NCI-H1092 (cell line): ENCODE data around the gene ANKRD52.

Source experiments
- DNase-seq: peaks from one replicate; lab custom pipeline; 2025; lab: John Stamatoyannopoulos, UW

ANKRD52 gene

GRCh38 chr12:56241424-56242303, 16.5 kb downstream of the ANKRD52 start:
- no peak for DNase-seq

GRCh38 chr12:56237552-56237951, 20.6 kb downstream of the ANKRD52 start:
- no peak for DNase-seq

DNA sequence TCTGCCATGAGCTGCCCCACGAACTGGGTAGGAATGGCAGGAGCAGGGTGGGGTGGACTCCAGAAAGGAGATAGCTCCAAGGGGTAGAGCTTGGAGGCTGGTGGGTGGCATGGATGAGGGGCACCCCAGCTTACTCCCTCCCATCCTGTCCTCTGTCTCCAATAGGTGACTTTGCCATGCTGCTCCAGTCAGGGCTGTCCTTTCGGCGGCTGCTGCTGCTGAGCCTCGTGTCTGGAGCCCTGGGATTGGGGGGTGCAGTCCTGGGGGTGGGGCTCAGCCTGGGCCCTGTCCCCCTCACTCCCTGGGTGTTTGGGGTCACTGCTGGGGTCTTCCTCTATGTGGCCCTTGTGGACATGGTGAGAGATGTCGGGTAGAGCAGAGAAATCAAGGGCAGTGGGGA, 21.2 kb downstream of the ANKRD52 start:
- no peak for DNase-seq

GRCh38 chr12:56236091-56236490, 22.1 kb downstream of the ANKRD52 start:
- DNase-seq, result no peak

DNA sequence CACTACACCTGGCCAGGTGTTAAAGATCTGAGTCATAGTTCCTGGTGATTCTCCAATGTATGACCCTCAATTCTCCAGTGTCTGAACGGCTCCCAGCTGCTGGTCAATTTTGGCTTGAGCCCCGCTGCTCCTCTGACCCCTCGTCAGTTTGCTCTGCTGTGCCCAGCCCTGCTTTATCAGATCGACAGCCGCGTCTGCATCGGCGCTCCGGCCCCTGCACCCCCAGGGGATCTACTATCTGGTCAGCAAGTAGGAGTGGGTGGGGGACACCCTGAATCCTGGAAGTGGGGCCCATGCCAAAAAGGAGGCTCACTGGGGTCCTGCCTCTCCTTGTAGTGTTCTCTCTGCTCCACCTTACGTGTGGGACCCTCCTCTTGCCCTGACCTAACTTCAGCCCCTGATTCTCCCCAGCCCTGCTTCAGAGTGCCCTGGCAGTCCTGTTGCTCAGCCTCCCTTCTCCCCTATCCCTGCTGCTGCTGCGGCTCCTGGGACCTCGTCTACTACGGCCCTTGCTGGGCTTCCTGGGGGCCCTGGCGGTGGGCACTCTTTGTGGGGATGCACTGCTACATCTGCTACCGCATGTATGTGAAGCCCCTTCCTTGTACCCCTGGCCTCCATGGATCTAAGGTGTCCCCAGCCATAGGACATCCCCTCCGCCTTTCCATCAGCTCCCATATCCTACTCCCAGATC, 23.3 kb downstream of the ANKRD52 start:
- no peak for DNase-seq

GRCh38 chr12:56231184-56231582, 27.0 kb downstream of the ANKRD52 start:
- DNase-seq, result no peak

DNA sequence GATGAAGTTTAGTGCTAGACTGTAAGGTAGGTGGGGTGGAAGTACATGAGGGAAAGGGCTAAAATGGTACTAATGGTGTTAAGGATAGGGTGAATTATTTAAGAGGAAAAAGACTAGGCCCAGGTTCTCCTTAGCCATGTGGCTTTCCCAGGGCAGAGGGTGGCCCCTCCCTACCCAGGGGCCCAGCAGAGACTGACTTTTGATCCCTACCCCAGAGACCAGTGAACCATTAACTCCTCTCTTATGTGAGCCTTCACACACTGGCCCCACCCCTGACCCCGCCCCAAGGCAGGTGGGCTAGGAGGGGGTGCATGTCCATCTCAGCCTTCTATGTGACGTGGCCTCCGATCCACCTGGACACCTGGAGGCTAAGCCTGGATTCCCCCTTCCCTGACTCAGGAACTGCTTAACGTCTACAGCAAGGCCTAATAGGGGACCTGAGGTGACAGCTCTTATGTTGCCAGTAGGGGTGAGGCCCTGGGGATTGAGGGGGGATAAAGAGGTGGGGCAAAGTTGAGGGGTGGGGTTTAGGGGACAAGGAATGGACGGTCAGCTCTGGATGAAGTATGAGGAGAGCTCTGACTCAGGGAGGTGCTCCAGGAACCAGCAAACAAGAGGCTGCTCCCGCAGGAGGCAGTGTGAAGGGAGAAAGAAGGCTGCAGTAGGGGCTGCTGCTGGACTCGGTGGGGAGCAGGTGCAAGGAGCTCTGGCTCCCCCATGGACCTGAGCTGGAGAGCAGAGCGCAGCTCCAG, 27.6 kb downstream of the ANKRD52 start:
- no peak for DNase-seq

DNA sequence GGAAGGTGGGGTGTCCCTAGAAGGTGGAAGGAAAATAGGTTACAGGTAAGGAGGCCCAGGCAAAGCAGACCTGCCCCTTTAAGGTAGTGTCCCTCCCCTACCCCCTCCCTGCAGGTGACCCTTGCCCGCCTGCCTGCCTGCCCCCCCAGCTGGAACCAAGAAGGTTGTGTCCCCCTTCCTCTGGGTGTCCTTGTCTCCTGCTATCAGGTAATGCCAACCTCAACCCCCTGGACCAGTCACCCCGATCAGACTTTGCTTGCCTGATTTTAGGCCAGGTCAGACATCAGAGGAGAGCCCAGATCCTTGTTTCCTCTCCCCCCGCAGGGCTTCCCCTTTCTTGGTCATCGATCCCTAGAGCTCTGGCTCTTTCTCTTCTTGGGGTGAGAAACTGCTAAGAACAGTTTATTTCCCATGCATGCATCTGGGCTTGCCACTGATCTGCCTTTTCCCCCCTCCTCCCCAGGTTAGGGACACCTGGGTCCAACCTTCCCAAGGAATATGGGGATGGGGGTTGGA, 28.2 kb downstream of the ANKRD52 start, which contains the start of gene SLC39A5:
Gene SLC39A5, plus strand, starts transcription at position 136 of the 516 bp plus-strand sequence. CDS start 1,224 bp downstream, outside the sequence.
- DNase-seq, result no peak

DNA sequence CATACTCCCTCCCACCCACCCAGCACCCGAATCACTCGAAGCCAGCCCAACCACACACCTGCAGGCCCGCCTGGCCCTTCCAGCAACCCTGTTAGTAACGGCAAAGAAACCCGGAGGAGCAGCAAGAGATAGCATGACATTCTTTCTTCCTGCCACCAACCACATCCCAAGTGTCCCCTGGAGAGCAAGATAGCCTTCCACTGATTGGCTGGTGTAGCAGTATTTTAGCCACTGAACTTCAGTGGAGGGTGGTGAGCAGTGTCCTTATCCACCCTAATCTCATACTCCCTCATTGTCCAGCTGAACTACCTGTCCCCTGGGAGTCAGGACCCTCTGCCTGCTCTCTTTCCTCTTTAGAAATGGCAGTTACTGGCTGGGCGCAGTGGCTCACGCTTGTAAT, 29.1 kb downstream of the ANKRD52 start:
- DNase-seq, result no peak

DNA sequence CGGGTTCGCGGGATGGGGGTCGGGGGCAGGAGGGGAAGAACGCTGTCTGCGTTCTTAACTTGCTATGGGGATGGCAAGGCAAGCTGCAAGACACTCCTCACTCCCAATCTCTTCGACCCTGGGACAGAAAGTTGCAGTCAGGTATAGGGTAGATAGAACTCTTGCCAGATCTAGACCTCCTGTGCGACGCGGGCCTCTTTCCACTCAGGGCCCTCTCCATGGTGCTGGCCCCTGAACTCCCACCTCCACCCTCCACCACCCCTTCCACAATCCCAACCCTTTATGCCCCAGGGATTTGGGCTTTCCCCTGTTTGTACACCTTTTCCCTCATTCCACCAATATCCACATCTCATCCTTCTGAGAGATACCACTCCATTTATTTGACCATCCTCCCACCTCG, 33.2 kb downstream of the ANKRD52 start:
- no peak for DNase-seq

DNA sequence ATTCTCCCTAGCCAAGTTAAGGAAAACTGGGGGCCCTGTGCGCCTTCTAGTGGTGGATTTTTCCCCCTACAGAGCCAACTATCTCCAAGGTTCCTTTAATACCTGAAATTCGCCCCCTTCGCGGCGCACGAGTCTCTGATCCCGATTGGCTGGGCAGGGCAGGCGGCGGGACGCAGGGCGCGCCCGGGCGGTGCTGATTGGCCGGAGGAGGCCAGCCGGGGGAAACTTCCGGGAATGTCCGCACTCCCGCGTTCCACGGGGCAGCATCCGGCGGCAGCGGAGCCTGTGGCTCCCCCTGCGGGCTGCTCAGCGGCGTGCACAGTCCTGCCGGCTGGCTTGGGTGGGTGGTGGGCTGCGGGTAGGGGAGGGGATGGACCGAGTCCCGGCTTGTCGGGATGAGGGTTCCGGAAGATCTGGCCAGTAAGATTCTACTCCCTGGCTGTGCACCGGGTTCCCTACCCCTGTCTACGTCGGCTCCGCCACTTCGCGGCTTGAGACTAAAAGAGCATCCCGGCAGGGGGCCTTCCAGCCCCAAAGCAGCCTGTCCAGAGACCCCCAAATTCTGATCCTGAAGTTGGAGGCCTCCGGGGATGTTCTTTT, 34.0 kb downstream of the ANKRD52 start, which contains the start of gene NABP2:
Gene NABP2, plus strand, starts transcription at position 241 of the 600 bp plus-strand sequence. CDS start 515 bp downstream, outside the sequence.
- peak; percentile 91 for DNase-seq

- DNase-seq, result no peak
Observed at GRCh38 chr12:56223571-56224101, 34.5 kb downstream of the ANKRD52 start.

DNA sequence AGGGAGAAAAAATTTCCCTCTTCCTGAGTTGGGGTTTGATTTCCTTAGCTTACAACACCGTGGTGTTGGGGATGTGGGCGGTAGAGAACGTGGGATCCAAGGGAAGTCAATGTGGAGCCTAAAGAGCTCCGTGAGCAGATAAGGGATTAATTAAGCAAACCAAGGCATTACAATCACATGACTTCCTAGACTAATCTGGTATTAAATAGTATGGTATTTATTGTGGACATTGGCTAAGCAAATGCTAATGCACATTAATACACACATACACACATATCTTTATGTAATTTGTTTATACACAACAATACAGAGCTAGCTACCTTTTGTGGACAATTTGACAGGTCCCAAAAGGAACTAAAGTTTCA, 35.7 kb downstream of the ANKRD52 start:
- DNase-seq, result no peak

- peak; percentile 86 for DNase-seq
Observed at GRCh38 chr12:56221757-56222530, 36.2 kb downstream of the ANKRD52 start, which contains the start of gene RNF41. Gene RNF41 (minus strand): TSS chr12:56221922. CDS start chr12:56214047, 7,875 bp downstream.

GRCh38 chr12:56221232-56221756, 36.9 kb downstream of the ANKRD52 start:
- DNase-seq, result no peak

DNA sequence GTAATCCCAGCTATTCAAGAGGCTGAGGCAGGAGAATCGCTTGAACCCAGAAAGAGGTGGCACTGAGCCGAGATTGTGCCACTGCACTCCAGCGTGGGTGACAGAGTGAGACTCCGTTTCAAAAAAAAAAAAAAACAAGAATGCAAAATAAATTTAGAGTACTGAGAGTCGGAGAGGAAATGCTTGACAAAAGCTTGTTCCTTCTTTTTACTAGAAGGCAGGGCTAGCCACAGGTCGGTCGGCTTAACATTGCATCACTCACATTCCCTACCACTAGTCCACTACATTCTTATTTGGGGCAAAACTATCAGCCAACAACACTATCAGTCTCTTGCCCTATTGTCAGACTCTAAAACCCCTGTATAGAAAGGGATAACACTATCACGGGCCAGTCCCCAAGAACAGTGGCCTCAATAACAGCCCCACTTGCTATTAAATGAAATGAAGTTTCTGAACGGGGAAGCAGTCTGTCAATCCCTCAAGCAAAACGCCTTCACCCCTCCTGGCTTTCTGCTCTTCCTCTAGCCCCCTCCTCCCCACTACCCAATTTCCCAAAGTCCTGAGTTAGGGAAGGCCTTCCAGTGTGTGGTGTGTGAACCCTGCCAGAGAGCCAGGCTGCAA, 37.5 kb downstream of the ANKRD52 start:
- no peak for DNase-seq

- no peak for DNase-seq
Observed at GRCh38 chr12:56219840-56220239, 38.3 kb downstream of the ANKRD52 start.

DNA sequence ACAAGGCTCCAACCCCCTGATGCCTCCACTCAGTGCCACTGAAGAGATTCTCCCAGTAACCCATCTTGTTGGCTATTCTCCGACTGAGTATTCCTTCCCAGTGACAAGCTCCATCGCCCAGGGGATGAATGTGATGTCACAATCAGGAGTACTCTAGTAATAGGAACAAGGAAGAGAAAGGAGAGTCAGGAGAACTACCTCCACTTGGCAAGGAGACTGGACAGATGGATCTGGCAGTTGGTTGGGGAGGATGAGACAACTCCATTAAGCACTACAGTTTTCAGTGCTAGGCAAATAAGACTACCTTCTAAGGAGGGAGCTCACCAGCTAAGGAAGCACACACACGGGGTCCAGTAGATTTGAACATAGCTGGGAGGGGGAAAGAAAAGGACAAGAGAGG, 41.7 kb downstream of the ANKRD52 start:
- no peak for DNase-seq

- no peak for DNase-seq
Observed at GRCh38 chr12:56213878-56214277, 44.3 kb downstream of the ANKRD52 start.

DNA sequence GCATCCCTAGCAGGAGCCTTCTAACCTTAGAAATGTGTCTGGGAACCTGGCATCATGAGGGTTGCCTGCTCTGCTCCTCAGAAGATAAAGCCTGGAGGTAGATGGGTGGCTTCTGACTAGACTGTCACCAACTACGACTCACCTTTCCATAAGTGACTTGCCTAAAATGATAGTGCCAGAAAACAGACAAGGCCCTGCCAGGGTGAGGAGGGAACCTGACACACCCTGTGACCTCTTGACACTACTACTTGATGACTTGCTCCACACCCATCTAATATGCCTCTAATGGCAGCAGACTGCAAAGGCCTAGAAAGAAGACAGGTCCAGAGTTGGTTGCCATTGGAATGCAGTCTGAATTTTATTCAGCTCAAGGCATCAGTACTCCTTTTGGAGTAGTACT, 45.8 kb downstream of the ANKRD52 start:
- DNase-seq, result no peak
